Smooth muscle cell (in vitro differentiated cells): ENCODE measurements around the gene CHTF8. TPM values are rescaled to one million over a fixed set of nuclear protein-coding genes. Genes with fewer than 3 reads are reported as not detected.
A peak's percentile ranks its signal among the peaks of the same experiment; 100 is the strongest.

Experiments used
- DNase-seq: peaks from one replicate; lab custom pipeline; 2025; ENCODE audit not compliant: unreplicated experiment; lab: John Stamatoyannopoulos, UW
- H2AFZ ChIP-seq: fragments of 200-600 bp; sonication (generic); 2 replicates; pipeline ENCODE4 v1.6.0; 2016; ENCODE audit warnings: antibody characterized with exemption, low read depth, mild to moderate bottlenecking
- H3F3A ChIP-seq: fragments of 200-600 bp; sonication (generic); 2 replicates; pipeline ENCODE4 v1.6.0; 2017; ENCODE audit warnings: antibody characterized with exemption, low read depth
- H3K27ac ChIP-seq: fragments of 200-600 bp; sonication (generic); 2 replicates; pipeline ENCODE4 v1.5.1; 2016; ENCODE audit warnings: low read depth, mild to moderate bottlenecking
- H3K27me3 ChIP-seq: fragments of 200-600 bp; sonication (generic); 2 replicates; pipeline ENCODE4 v1.6.1; 2016; ENCODE audit warnings: low read depth, mild to moderate bottlenecking
- H3K36me3 ChIP-seq: fragments of 200-600 bp; sonication (generic); 2 replicates; pipeline ENCODE4 v1.5.1; 2016; ENCODE audit warnings: low read depth
- H3K4me1 ChIP-seq: fragments of 200-600 bp; sonication (generic); 2 replicates; pipeline ENCODE4 v1.5.1; 2016; ENCODE audit warnings: low read depth
- H3K4me2 ChIP-seq: fragments of 200-600 bp; sonication (generic); 2 replicates; pipeline ENCODE4 v1.6.0; 2016; ENCODE audit warnings: mild to moderate bottlenecking
- H3K4me3 ChIP-seq: fragments of 200-600 bp; sonication (generic); 2 replicates; pipeline ENCODE4 v1.5.1; 2016; ENCODE audit warnings: mild to moderate bottlenecking
- H3K79me2 ChIP-seq: fragments of 200-600 bp; sonication (generic); 2 replicates; pipeline ENCODE4 v1.6.0; 2016; ENCODE audit warnings: low read depth, mild to moderate bottlenecking
- H3K9ac ChIP-seq: fragments of 200-600 bp; sonication (generic); 2 replicates; pipeline ENCODE4 v1.6.0; 2016; ENCODE audit warnings: low read depth
- H3K9me3 ChIP-seq: fragments of 200-600 bp; sonication (generic); replicated peaks from 2 replicates; pipeline ENCODE4 v1.5.1; 2016; ENCODE audit warnings: low read depth
- H4K20me1 ChIP-seq: fragments of 200-600 bp; sonication (generic); 2 replicates; pipeline ENCODE4 v1.6.0; 2016; ENCODE audit warnings: low read depth
- CTCF ChIP-seq: fragments of 200-600 bp; sonication (generic); IDR thresholded peaks from 2 replicates; pipeline ENCODE4 v1.5.1; 2017; ENCODE audit warnings: borderline replicate concordance, mild to moderate bottlenecking, antibody characterized with exemption; ENCODE audit not compliant: insufficient read depth, poor library complexity, severe bottlenecking
- WGBS: methylation state at CpG from one replicate; pipeline ENCODE4 v1.1.7; 2016; ENCODE audit warnings: low lambda C conversion rate; 5-methylcytosine and 5-hydroxymethylcytosine counted together
- polyA plus RNA-seq: library from polyadenylated mRNA; unstranded; fragments of >200 nt; fragmentation: Nextera tagmentation; extraction: Ambion mirVana; gene quantifications from 2 replicates; pipeline ENCODE4 v1.2.1, GENCODE V29; 2016
- total RNA-seq: library from RNA; depleted of rRNA; stranded (reverse); fragments of >200 nt; gene quantifications from 2 replicates; pipeline ENCODE4 v1.2.3, GENCODE V29; 2014

CHTF8 gene
- total and polyA plus RNA-seq, 2 experiments from 2014 or later: 77.7 to 83.8 TPM

- Histone ChIP-seq H3K4me3 (no peak overlapping the region), H3F3A (no peaks in the 10 kb centered on the region), H3K27me3 (no peaks in the 10 kb centered on the region), H3K27ac (no peak overlapping the region), H3K79me2 (no peaks in the 10 kb centered on the region), H3K36me3 (no peaks in the 10 kb centered on the region), H2AFZ (no peak overlapping the region), H3K4me1 (peaks cover 5% of the 10 kb centered on the region), H3K9ac (no peak overlapping the region), H3K9me3 (no peaks in the 10 kb centered on the region), H4K20me1 (no peaks in the 10 kb centered on the region), H3K4me2 (no peak overlapping the region)
- WGBS: 99% methylated on average over 2 of the region's 2 CpGs
- DNase-seq: no peak
- no peak for TF ChIP-seq CTCF
These were observed 52.7 kb downstream of the CHTF8 start for GRCh38 chr16:69079697-69080096.

GRCh38 chr16:69078073-69078472 lies 54.3 kb downstream of the CHTF8 start:
- Histone ChIP-seq H3K36me3 (no peaks in the 10 kb centered on the region), H3K4me3 (no peak overlapping the region), H3K9me3 (no peaks in the 10 kb centered on the region), H3K27me3 (no peaks in the 10 kb centered on the region), H3K9ac (no peak overlapping the region), H3K4me2 (no peak overlapping the region), H3K4me1 (peaks cover 2% of the 10 kb centered on the region), H2AFZ (no peak overlapping the region), H3F3A (peaks cover 2% of the 10 kb centered on the region), H3K79me2 (no peaks in the 10 kb centered on the region), H4K20me1 (no peaks in the 10 kb centered on the region), H3K27ac (no peak overlapping the region)
- TF ChIP-seq CTCF: no peak
- no peak for DNase-seq
- 64% methylated on average over 7 of the region's 7 CpGs for WGBS

GRCh38 chr16:69077251-69077650 lies 55.1 kb downstream of the CHTF8 start:
- no peak for DNase-seq
- 88% methylated on average over 4 of the region's 4 CpGs for WGBS
- no peak overlapping the region for H3K27ac ChIP-seq
- peaks cover 8% of the 10 kb centered on the region for H3K4me1 ChIP-seq
- H3F3A ChIP-seq: peaks cover 3% of the 10 kb centered on the region
- H3K27me3 ChIP-seq: no peaks in the 10 kb centered on the region
- H3K9me3 ChIP-seq: no peaks in the 10 kb centered on the region
- no peak for TF ChIP-seq CTCF
- no peak overlapping the region for H3K9ac ChIP-seq
- no peak overlapping the region for H2AFZ ChIP-seq
- no peaks in the 10 kb centered on the region for H3K36me3 ChIP-seq
- no peak overlapping the region for H3K4me3 ChIP-seq
- no peaks in the 10 kb centered on the region for H3K79me2 ChIP-seq
- no peaks in the 10 kb centered on the region for H4K20me1 ChIP-seq
- H3K4me2 ChIP-seq: no peak overlapping the region

GRCh38 chr16:69073181-69073702 lies 59.1 kb downstream of the CHTF8 start:
- no peak overlapping the region for H2AFZ ChIP-seq
- peak overlapping the region; percentile 48 for H3K9ac ChIP-seq
- WGBS: 28% methylated on average over 10 of the region's 10 CpGs

More at GRCh38 chr16:69073181-69073702, 59.1 kb downstream of the CHTF8 start:
- Histone ChIP-seq H3K4me3 (no peak overlapping the region), H3F3A (peaks cover 3% of the 10 kb centered on the region), H3K4me2 (peak overlapping the region; percentile 59), H3K79me2 (no peaks in the 10 kb centered on the region), H3K36me3 (no peaks in the 10 kb centered on the region), H3K9me3 (no peaks in the 10 kb centered on the region), H4K20me1 (no peaks in the 10 kb centered on the region), H3K27me3 (no peaks in the 10 kb centered on the region), H3K27ac (peak overlapping the region; percentile 80), H3K4me1 (peaks cover 12% of the 10 kb centered on the region)
- TF ChIP-seq CTCF: no peak
- DNase-seq: no peak
